AG04449 (cell line): ENCODE results near the gene CLBA1.

ENCODE experiments used
- CTCF ChIA-PET: fragments of 350-600 bp; formaldehyde crosslinking; extraction: SDS; loops from one replicate; lab custom pipeline; 2021; ENCODE audit warnings: antibody characterized with exemption; lab: Yijun Ruan, JAX
- POLR2A ChIA-PET: fragments of 400-600, 350-600 bp; formaldehyde crosslinking; extraction: SDS; loops from one replicate; lab custom pipeline; 2020; ENCODE audit warnings: antibody characterized with exemption, inconsistent platforms; lab: Yijun Ruan, JAX
- DNase-seq: peaks from one replicate; pipeline ENCODE4 v3.0.0-alpha.2; 2010; ENCODE audit warnings: low read depth, low spot score
- H3K4me3 ChIP-seq: 2 replicates; pipeline ENCODE4 v1.5.1; 2011; ENCODE audit warnings: low read depth, mild to moderate bottlenecking, control low read depth, low read length
- CTCF ChIP-seq: IDR thresholded peaks from one replicate; pipeline ENCODE4 v1.5.1; 2011; ENCODE audit warnings: mild to moderate bottlenecking, moderate library complexity, low read length, control low read depth, inconsistent platforms; ENCODE audit not compliant: insufficient read depth; ENCODE audit errors: missing control alignments

The CLBA1 gene

GRCh38 chr14:105011312-105011990 is 25.9 kb downstream of the CLBA1 start:
- DNase-seq: no peak
- ChIA-PET POLR2A (no interaction called here), CTCF (no interaction called here)
- no peak for TF ChIP-seq CTCF
- no peak overlapping the region for H3K4me3 ChIP-seq

GRCh38 chr14:105012171-105012985 is 26.8 kb downstream of the CLBA1 start:
- ChIA-PET POLR2A (no interaction called here), CTCF (interaction anchor here (2.6 kb wide), 1 partner anchor 33 kb away, joined by 14 read pairs; no protein-coding TSS in a partner anchor)
- no peak overlapping the region for H3K4me3 ChIP-seq
- no peak for DNase-seq
- TF ChIP-seq CTCF: peak; percentile 19

GRCh38 chr14:105013150-105013785 is 27.7 kb downstream of the CLBA1 start:
- TF ChIP-seq CTCF: peak; percentile 6
- POLR2A ChIA-PET: no interaction called here
- CTCF ChIA-PET: interaction anchor here (1.7 to 2.6 kb wide), 2 partner anchors 33 to 38 kb away, joined by 5 to 14 read pairs; no protein-coding TSS in a partner anchor
- H3K4me3 ChIP-seq: no peak overlapping the region
- no peak for DNase-seq

- DNase-seq: no peak
- CTCF ChIA-PET: interaction anchor here (1.7 to 2.6 kb wide), 2 partner anchors 32 to 39 kb away, joined by 5 to 14 read pairs; no protein-coding TSS in a partner anchor
- POLR2A ChIA-PET: no interaction called here
- no peak overlapping the region for H3K4me3 ChIP-seq
- TF ChIP-seq CTCF: no peak
Measured at GRCh38 chr14:105014032-105014431, 28.4 kb downstream of the CLBA1 start.

- CTCF ChIA-PET: interaction anchor here (1.7 to 2.6 kb wide), 2 partner anchors 31 to 39 kb away, joined by 5 to 14 read pairs; no protein-coding TSS in a partner anchor
- POLR2A ChIA-PET: no interaction called here
- no peak for TF ChIP-seq CTCF
- DNase-seq: no peak
- no peak overlapping the region; the same call in 1 of the 2 replicates for H3K4me3 ChIP-seq
Measured at GRCh38 chr14:105014631-105015030, 29.0 kb downstream of the CLBA1 start.
